Astrocyte of the spinal cord (primary cell): ENCODE results near the gene NT5DC2.
A peak's percentile ranks its signal among the peaks of the same experiment; 100 is the strongest.
"Not testable (repeated sequence)": the region's sequence is repeated elsewhere in the genome, so short reads cannot be mapped to it uniquely, and the experiment has no call there.

ENCODE experiments used
- DNase-seq: peaks from one replicate; pipeline ENCODE4 v3.0.0; 2011; ENCODE audit warnings: low read depth, low spot score
- H3K4me3 ChIP-seq: 2 replicates; pipeline ENCODE4 v1.5.1; 2011; ENCODE audit warnings: low read depth, mild to moderate bottlenecking, low read length, moderate library complexity
- CTCF ChIP-seq: IDR thresholded peaks from 2 replicates; pipeline ENCODE4 v1.5.1; 2012; ENCODE audit warnings: low read depth, mild to moderate bottlenecking, low read length, inconsistent platforms
- in situ Hi-C: cut with HindIII; loops from 2 replicates; pipeline ENCODE4 v1.10.0; 2017; ENCODE audit warnings: low sequenced_read_pairs

The NT5DC2 gene

GRCh38 chr3:52529376-52530333, 4.0 kb downstream of the NT5DC2 start:
- in situ Hi-C loops = no loop called here
- H3K4me3 ChIP-seq = no peak overlapping the region
- no peak for TF ChIP-seq CTCF
- peak; percentile 65 for DNase-seq

GRCh38 chr3:52528586-52529375, 4.9 kb downstream of the NT5DC2 start:
- no peak overlapping the region for H3K4me3 ChIP-seq
- no peak for DNase-seq
- in situ Hi-C loops = no loop called here
- TF ChIP-seq CTCF = no peak

- no peak for TF ChIP-seq CTCF
- DNase-seq = no peak
- in situ Hi-C loops = no loop called here
- no peak overlapping the region for H3K4me3 ChIP-seq
These were observed 5.7 kb downstream of the NT5DC2 start for GRCh38 chr3:52527732-52528585.

- in situ Hi-C loops = no loop called here
- DNase-seq = no peak
- H3K4me3 ChIP-seq = no peak overlapping the region
- TF ChIP-seq CTCF = no peak
These were observed 6.5 kb downstream of the NT5DC2 start for GRCh38 chr3:52527039-52527731.

GRCh38 chr3:52526671-52527038, 7.0 kb downstream of the NT5DC2 start:
- H3K4me3 ChIP-seq, in situ Hi-C loops: not testable (repeated sequence)

GRCh38 chr3:52525680-52526561, 7.7 kb downstream of the NT5DC2 start:
- no peak for DNase-seq
- in situ Hi-C loops = no loop called here
- no peak overlapping the region for H3K4me3 ChIP-seq
- no peak for TF ChIP-seq CTCF

More at GRCh38 chr3:52526671-52527038, 7.0 kb downstream of the NT5DC2 start:
- not testable (repeated sequence) for DNase-seq
